CD4-positive, alpha-beta T cell treated with Interleukin-2 at 100 ng/mL for 4 hours (primary cell): ENCODE data around the gene ACER3.
"Not testable (repeated sequence)": the region's sequence is repeated elsewhere in the genome, so short reads cannot be mapped to it uniquely, and the experiment has no call there.

Experiments
- DNase-seq: peaks from one replicate; pipeline ENCODE4 v3.0.0-alpha.2; 2020; ENCODE audit warnings: low spot score

The ACER3 gene

GRCh38 chr11:76860539-76861475 lies at the start of gene ACER3:
Gene ACER3, plus strand, starts transcription at chr11:76860918. Its CDS starts 59 bp downstream, at chr11:76860977.
- peak; percentile 83 for DNase-seq

- DNase-seq: no peak
Measured at GRCh38 chr11:76811259-76811658, 49.5 kb upstream of the ACER3 start.

GRCh38 chr11:76814414-76814813 lies 46.3 kb upstream of the ACER3 start:
- no peak for DNase-seq

GRCh38 chr11:76815678-76816077 lies 45.0 kb upstream of the ACER3 start:
- not testable (repeated sequence) for DNase-seq

GRCh38 chr11:76820184-76820566 lies 40.5 kb upstream of the ACER3 start:
- DNase-seq: no peak

GRCh38 chr11:76821396-76821795 lies 39.3 kb upstream of the ACER3 start:
- not testable (repeated sequence) for DNase-seq

- no peak for DNase-seq
Measured at GRCh38 chr11:76822406-76822805, 38.3 kb upstream of the ACER3 start.

- no peak for DNase-seq
Measured at GRCh38 chr11:76823481-76824028, 37.2 kb upstream of the ACER3 start.

- no peak for DNase-seq
Measured at GRCh38 chr11:76824083-76824939, 36.4 kb upstream of the ACER3 start.

- no peak for DNase-seq
Measured at GRCh38 chr11:76824980-76825725, 35.6 kb upstream of the ACER3 start.

- DNase-seq: no peak
Measured at GRCh38 chr11:76825726-76826396, 34.9 kb upstream of the ACER3 start.

GRCh38 chr11:76826508-76826907 lies 34.2 kb upstream of the ACER3 start:
- DNase-seq: not testable (repeated sequence)

- DNase-seq: not testable (repeated sequence)
Measured at GRCh38 chr11:76827005-76827404, 33.7 kb upstream of the ACER3 start.

- no peak for DNase-seq
Measured at GRCh38 chr11:76830639-76831327, 29.9 kb upstream of the ACER3 start.

- no peak for DNase-seq
Measured at GRCh38 chr11:76831686-76832310, 28.9 kb upstream of the ACER3 start.

GRCh38 chr11:76832361-76832760 lies 28.4 kb upstream of the ACER3 start:
- no peak for DNase-seq

- no peak for DNase-seq
Measured at GRCh38 chr11:76834151-76834550, 26.6 kb upstream of the ACER3 start.

GRCh38 chr11:76835036-76835435 lies 25.7 kb upstream of the ACER3 start:
- no peak for DNase-seq

- no peak for DNase-seq
Measured at GRCh38 chr11:76835928-76836612, 24.6 kb upstream of the ACER3 start.
